Transverse colon (tissue), 4 donors: ENCODE data around the gene AGFG1.

Source experiments
- EP300 ChIP-seq: sonication (generic); formaldehyde crosslinking; IDR thresholded peaks from one replicate; pipeline ENCODE4 v1.6.1; 2017; ENCODE audit warnings: antibody characterized with exemption, low read depth
- POLR2A ChIP-seq: fragments of 450-650 bp; IDR thresholded peaks from one replicate; pipeline ENCODE4 v1.6.1; 2016; ENCODE audit warnings: antibody characterized with exemption, mild to moderate bottlenecking, moderate library complexity
- POLR2AphosphoS5 ChIP-seq, 3 donors: sonication (generic); formaldehyde crosslinking; IDR thresholded peaks; one replicate each; pipeline ENCODE4 v1.6.1; 2016; ENCODE audit warnings: antibody characterized with exemption in 3 of 3
- TF ChIP-seq, protein P1 (sequence below), 5 experiments: fragments of 200-600 bp in 3 of 5; fragments of 450-650 bp in 2 of 5; sonication (generic) in 3 of 5; IDR thresholded peaks; 1 replicate in 2 of 5; 2 replicates in 3 of 5; pipeline ENCODE4 v1.5.1; 2016 to 2017; ENCODE audit warnings: antibody characterized with exemption in 5 of 5, inconsistent platforms in 3 of 5, mild to moderate bottlenecking in 2 of 5, moderate library complexity in 1 of 5

- TF ChIP-seq, protein P1, sequence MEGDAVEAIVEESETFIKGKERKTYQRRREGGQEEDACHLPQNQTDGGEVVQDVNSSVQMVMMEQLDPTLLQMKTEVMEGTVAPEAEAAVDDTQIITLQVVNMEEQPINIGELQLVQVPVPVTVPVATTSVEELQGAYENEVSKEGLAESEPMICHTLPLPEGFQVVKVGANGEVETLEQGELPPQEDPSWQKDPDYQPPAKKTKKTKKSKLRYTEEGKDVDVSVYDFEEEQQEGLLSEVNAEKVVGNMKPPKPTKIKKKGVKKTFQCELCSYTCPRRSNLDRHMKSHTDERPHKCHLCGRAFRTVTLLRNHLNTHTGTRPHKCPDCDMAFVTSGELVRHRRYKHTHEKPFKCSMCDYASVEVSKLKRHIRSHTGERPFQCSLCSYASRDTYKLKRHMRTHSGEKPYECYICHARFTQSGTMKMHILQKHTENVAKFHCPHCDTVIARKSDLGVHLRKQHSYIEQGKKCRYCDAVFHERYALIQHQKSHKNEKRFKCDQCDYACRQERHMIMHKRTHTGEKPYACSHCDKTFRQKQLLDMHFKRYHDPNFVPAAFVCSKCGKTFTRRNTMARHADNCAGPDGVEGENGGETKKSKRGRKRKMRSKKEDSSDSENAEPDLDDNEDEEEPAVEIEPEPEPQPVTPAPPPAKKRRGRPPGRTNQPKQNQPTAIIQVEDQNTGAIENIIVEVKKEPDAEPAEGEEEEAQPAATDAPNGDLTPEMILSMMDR (IDR thresholded peaks at IDR 0.05) = no peak
- TF ChIP-seq EP300 (no peak), POLR2A (no peak), POLR2AphosphoS5 (IDR thresholded peaks at IDR 0.05) (no peak)
Measured at GRCh38 chr2:227517724-227518123, 45.8 kb downstream of the AGFG1 start.
